GM21723 (cell line): ENCODE measurements around the gene SH3RF3.
"Not testable (repeated sequence)": the region's sequence is repeated elsewhere in the genome, so short reads cannot be mapped to it uniquely, and the experiment has no call there.

Experiments used
- ATAC-seq: cut with Tn5 transposase; IDR thresholded peaks from one replicate; pipeline ENCODE4 v1.9.1; 2021; ENCODE audit warnings: mild to moderate bottlenecking, moderate library complexity; ENCODE audit not compliant: unreplicated experiment

SH3RF3 gene

GRCh38 chr2:109117780-109118179, 11.2 kb upstream of the SH3RF3 start:
- ATAC-seq = no peak

GRCh38 chr2:109118321-109118720, 10.7 kb upstream of the SH3RF3 start:
- no peak for ATAC-seq

- ATAC-seq = no peak
These were observed 8.8 kb upstream of the SH3RF3 start for GRCh38 chr2:109120166-109120565.

GRCh38 chr2:109120686-109121085, 8.3 kb upstream of the SH3RF3 start:
- ATAC-seq = not testable (repeated sequence)

GRCh38 chr2:109123586-109124201, 5.3 kb upstream of the SH3RF3 start:
- no peak for ATAC-seq

- no peak for ATAC-seq
These were observed 3.9 kb upstream of the SH3RF3 start for GRCh38 chr2:109124982-109125592.

GRCh38 chr2:109125593-109126500, 3.2 kb upstream of the SH3RF3 start:
- no peak for ATAC-seq

- no peak for ATAC-seq
These were observed 2.5 kb upstream of the SH3RF3 start for GRCh38 chr2:109126501-109126860.

- ATAC-seq = no peak
These were observed 1.4 kb upstream of the SH3RF3 start for GRCh38 chr2:109127556-109127955.

- ATAC-seq = peak; percentile 55
These were observed 873 bp upstream of the SH3RF3 start for GRCh38 chr2:109128048-109128615.

- ATAC-seq = no peak
These were observed 433 bp downstream of the SH3RF3 start for GRCh38 chr2:109129356-109129920.

GRCh38 chr2:109129921-109130722, 1.1 kb downstream of the SH3RF3 start:
- ATAC-seq = no peak

GRCh38 chr2:109130723-109130995, 1.7 kb downstream of the SH3RF3 start:
- ATAC-seq = no peak

GRCh38 chr2:109131777-109132176, 2.8 kb downstream of the SH3RF3 start:
- no peak for ATAC-seq

GRCh38 chr2:109132626-109133025, 3.6 kb downstream of the SH3RF3 start:
- no peak for ATAC-seq

- ATAC-seq = no peak
These were observed 4.7 kb downstream of the SH3RF3 start for GRCh38 chr2:109133746-109134145.

GRCh38 chr2:109134741-109135358, 5.8 kb downstream of the SH3RF3 start:
- ATAC-seq = no peak

- ATAC-seq = no peak
These were observed 6.6 kb downstream of the SH3RF3 start for GRCh38 chr2:109135359-109136197.

- ATAC-seq = no peak
These were observed 7.5 kb downstream of the SH3RF3 start for GRCh38 chr2:109136542-109136941.
